Superior temporal gyrus (tissue), 1 donor: ENCODE measurements around the gene FAM53C.
"Not testable (repeated sequence)": the region's sequence is repeated elsewhere in the genome, so short reads cannot be mapped to it uniquely, and the experiment has no call there.

Experiments
- DNase-seq: peaks from one replicate; pipeline ENCODE4 v3.0.0-alpha.2; 2016; ENCODE audit errors: extremely low spot score

FAM53C gene

DNA sequence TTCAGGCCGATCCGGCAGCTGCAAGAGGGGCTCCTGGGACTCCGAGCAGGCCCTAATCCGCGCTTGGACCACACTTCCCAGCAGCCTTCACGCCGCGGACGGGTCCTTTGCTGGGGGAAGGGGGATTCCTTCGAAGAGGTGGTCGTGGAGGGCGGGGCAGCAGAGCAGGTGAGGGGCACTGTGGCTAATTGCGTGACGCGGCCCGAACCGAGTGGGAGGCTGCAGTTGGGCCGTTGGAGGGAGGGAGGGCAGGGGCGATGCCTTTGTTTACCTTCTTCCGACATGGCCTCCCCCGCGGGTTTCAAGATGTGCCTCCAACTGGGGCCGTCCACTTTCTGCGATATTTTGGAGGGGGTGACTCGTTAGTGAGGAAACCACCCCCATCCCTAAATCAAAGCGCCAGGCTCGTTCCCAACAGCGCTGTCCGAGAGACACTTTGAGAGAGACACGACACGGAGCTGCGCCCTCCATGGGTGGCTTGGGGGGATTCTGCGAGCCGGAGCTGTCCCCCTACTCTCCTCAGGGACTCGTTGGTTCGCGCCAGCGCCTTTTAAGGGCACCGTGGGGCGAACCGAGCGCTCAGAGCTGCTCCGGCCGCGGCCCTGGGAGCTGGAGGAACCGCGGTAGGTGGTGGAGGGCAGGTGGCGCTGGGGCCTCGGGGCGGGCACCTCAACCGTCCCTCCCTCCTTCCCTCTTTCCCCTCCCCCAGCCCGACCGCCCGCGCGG is at the start of gene FAM53C:
TSS of gene FAM53C (plus strand) at position 582 of the 726 bp plus-strand sequence. CDS start 3,070 bp downstream, outside the sequence.
- peak; percentile 94 for DNase-seq

DNA sequence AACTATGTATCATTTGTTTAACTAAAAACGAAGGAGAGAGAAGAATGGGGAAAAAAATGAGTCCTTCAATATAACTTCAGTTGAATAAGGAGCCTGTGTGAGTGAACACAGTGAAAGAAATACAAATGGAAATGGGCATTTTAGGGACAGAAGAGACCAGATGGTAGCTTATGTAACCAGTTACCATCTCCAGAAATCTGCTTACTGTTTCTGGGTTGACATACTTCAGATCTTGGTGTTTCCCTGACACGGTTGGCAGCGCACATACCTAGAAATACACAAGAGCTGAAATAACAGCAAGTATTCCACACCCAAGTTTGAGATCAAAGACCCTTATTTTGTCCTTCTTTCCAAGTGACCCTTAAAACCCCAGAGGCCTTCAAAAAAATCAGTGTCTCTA is 48.8 kb upstream of the FAM53C start:
- peak; percentile 76 for DNase-seq

DNA sequence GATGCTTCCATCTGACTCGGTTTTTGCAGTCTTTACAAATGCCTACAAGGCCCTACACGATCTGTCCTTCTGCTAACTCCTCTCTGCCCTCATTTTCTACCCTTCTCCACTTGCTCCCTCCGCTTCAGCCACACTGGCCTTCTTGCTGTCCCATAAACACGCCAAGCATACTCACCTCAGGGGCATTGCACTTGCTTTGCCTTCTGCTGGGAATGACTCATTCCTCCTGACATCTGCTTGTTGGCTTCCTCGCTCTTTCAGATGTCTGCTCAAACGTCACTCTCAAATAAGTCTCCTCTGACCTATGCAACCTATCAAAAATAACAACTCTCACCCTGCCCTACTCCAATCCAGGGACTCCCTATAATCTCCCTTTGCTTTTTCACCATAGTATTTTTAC is 34.7 kb upstream of the FAM53C start:
- no peak for DNase-seq

DNA sequence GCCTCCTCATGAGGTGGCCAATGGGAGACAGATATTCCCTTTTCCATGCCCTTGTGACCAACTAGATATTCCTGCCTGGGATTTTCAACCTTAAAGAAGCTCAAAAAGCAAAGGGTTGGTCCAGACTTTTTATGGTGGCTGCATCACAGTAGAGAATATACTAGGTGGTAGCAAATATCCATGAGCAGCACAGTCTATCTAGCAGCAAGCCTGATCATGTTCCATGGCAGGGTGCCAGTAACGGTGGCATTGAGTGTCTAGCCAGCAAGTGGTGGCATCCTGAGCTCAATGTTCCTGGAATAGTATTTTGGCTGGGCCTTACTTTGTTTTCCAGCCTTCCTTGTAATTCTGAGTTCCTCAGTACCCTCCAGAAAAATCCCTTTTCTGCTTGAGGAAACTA is 32.3 kb upstream of the FAM53C start:
- DNase-seq = no peak

DNA sequence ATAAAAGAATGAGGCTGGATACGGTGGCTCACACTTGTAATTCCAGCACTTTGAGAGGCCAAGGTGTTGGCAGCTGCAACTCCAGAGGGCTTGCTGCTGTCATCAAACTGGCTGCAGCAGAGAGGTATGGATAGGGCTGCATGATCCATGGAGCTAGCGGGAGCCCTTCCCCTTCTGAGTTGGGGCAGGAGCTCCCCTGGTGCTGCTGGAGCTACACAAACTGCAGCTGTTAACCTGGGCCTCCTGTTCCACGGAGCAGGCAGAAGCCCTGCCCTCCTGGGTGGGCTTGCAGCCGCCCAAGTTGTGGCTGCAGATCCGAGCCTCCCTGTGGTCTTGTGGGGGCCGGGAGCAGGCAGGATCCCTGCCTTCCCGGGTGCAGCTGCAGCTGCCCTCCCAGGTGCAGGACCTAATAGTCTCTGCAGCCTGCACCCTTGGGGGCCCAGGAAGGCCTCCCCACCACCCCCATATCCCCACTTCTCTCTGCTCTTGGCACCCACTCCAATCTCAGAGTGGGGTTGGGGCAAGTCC is 22.3 kb upstream of the FAM53C start:
- no peak for DNase-seq

DNA sequence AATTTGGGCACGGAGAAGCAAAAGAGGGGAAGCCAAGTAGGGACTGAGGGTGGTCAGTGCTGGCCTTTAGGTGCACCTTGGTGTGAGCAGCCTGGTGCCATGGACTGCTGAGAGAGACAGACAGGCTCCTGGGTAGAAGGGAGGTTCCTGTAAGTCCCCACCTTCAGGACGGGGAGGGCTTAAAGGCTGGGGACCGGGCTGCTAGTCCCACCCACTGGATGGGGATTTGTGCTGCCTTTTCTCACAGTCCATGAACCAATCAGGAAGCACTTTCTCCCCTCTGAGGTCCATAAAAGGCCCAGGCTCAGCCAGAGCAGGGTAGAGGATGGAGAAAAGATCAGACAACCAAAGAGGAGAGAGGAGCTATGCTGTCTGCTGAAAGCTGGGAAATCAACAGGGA is 21.7 kb upstream of the FAM53C start:
- no peak for DNase-seq

DNA sequence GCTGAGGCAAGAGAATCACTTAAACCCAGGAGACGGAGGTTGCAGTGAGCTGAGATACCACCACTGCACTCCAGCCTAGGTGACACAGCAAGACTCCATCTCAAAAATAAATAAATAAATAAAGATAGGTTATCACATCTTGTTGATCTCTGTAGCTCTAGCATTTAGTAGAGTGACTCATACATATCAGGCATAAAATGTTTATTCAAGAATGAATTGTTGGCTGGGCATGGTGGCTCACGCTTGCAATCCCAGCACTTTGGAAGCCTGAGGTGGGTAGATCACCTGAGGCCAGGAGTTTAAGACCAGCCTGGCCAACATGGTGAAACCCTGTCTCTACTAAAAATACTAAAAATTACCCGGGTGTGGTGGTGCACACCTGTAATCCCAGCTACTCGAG is 19.9 kb upstream of the FAM53C start:
- not testable (repeated sequence) for DNase-seq

DNA sequence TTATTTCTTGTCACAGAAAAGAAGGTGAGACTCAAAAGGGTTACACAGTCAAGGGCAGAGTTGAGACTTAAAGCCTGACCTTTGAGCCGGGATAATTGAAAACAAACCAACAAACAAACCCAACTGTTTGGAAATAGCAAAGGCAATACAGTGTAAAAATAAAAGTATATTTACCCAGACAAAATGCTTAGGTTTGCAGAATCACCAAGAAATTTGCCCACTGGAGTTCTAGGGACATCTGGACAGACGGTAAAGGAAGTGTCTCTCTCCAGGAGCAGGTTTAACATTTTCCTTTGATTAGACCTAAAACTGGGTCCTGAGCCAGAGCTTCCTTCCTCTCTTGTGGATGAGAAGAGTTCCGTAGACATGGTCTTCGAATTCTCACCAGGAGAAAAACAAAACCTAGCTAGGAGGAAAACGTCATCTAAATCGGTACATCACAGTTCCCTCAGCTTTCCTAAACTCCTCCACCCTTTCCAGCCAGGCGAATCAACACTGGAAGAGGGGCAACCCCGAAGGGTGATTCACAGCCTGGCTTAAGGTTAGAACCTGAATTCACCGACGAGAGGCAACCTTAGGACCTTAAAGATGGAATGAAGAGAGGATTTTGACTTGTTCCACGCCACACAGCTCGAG is 7.1 kb upstream of the FAM53C start:
- no peak for DNase-seq

DNA sequence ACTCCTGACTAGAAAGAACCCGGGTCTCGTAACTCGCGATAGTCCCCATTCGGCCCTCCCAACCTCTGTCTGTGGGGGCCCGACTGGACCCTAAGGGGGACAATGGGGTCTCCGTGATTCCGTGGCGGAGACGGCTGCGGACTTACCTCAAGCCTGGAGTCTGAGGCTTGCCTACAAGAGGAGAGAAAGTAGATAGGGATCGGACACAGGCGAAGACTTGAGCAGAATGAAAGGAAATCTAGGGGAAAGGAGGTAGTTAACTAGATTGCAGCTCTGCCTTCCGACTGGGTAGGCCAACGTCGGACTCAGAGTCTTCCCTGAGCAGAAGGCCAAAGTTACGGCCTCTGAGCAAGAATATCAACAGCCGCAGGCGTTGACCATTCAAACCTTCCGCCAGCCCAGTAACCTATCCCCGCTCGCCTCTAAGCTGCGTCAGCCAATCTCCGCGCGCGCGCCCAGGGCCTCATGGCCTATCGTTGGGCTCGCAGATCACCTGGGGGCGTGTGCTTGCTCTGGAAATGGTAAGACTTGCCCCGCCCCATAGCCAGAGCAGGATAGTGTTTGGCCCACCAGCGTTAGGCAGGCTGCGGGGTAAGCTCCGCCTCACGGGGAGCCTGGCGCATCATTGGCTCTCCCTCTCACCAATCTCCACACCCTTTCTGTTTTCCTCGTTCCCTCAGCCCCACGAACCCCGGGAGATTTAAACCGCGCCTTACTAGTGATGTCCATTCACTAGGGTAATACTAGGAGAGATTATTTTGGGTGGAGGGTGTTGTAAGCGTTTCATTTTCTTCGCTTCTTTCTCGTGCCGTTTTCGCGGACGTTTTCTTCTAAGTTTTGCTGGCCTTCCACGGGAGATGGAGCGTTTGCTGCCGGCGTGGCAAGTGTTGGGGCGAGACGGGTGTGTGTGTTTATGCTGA is 6.4 kb upstream of the FAM53C start, which contains the start of gene CDC25C:
TSS of gene CDC25C (minus strand) at position 356 of the 920 bp plus-strand sequence. CDS start 624 bp downstream, outside the sequence.
- DNase-seq = peak; percentile 98

DNA sequence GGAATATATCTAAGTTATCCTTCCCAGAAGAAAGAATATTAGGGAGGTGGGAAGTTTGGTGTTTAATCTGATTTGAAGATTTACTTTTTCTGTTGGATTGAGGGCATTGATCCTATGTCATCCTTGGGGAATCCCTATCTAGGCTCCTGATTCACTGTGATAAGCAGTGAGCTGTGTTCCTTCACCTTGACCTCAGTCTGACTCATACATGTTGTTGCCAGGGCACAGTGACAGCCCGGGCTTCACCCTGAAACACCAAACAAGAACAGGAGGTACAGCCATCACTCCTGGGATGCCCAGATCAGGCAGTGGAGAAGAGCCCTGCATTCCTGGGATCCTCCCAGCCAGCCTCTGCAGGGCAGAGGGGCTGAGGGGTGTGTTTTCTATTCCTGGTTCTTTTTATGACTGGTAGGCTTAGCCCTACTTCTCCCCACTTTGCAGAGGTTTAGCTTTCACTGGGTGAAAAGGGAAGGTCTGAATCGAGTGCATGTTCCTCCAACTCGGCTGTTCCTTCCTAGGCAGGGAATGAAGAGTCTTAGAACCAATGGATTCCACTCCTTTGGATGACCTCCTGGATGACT is 3.1 kb upstream of the FAM53C start:
- no peak for DNase-seq

DNA sequence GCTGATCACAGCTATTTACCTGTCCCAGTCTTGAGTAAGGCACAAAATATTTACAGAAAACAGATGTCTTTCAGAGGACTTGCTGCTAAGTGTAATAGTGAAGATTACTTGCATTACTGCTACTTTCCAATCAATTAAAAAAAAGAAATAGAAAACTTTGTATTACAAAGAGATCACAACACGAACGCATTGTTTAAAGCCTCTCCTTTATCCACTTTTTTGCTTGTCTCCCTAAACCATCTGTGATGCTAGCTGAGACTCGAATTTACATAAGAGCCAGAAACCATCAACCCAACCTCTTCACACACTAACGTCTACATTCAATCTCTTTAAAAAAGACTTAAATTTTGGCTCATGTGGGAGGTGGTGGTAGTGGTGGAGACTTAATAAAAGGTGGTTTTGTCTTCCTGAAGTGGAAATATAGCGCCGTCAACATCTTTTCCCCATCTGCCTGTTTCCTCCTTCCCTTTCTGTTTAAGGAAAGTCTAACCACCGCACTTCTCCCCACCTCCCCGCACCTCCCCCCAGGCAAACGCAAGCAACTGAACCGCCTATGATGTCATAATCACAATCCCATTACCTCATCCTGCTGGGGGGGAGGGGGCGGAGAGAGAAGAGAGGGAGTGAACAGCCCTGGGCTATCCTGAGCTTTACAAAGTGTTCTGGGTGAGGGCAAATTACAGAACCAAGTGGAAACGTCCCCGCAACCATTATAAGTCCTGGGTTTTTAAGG is 948 bp upstream of the FAM53C start:
- peak; percentile 92 for DNase-seq

DNA sequence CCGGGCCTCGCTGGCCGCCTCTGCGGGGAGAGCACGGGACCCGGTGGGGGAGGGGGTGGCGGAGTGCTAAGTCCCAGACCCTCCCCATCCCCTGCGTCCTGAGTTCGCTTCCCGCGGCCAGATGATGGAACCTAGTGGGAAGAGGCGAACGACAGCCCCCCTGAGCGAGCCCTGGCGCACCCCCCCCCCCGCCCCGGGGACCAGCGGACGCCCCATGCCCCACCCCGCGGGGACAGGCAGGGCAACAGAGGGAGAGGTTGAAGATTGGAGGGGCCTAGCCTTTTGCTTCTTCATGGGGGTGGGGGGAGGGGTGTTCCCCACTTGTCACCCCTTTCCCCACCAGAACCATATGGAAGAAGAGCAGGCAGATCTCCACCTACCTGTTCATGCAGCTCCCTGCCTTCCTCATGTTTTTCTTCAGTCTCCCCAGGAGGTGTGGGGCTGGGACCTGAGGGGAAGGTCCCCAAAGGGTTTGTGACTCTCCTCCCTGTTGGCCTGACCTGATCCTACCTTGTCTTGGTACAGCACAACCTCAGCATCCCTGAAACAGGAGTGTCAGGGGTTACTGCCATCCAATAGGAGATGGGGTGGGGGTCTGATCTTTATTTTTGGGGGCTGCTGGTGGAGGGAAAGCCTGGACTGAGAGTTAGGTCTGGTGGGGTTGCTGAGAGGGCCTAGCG is 485 bp downstream of the FAM53C start:
- DNase-seq = no peak

DNA sequence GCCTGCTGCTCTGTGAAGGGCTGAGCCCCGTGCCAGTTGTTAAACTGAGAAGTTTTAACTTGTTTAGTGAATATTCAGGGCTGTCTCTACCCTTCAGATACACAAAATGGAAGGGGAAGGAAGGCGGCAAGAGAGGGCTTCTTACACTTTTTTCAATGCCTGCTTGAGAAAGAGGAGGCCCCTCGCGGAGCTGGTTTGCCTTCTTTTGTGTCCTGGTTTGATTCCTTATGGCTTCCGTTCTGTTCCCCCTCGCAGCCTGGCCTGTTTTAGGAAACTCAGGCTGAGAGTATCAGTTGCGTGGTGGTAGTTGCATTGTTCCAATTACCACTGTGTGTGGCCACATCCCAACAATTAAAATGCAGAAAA is 1.0 kb downstream of the FAM53C start:
- peak; percentile 54 for DNase-seq

DNA sequence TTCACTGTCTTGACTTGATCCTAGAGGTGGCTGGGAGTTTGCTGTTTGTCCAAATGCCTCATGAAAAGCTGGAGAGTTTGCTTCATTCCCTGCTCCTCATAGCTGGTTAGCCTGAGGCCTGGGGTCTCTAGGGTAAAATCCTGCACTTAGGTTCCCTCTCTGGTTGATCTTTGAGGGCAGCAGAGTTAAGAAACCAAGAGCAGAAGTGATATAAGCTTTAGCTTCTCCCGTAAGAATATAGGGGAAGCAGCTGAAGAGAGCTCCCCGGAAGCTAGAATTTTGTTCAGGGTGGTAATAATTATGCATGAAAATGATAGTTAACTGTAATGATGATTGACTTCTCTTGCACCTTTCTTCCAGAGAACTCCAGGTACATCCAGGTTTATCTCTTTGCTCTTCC is 1.4 kb downstream of the FAM53C start:
- no peak for DNase-seq

DNA sequence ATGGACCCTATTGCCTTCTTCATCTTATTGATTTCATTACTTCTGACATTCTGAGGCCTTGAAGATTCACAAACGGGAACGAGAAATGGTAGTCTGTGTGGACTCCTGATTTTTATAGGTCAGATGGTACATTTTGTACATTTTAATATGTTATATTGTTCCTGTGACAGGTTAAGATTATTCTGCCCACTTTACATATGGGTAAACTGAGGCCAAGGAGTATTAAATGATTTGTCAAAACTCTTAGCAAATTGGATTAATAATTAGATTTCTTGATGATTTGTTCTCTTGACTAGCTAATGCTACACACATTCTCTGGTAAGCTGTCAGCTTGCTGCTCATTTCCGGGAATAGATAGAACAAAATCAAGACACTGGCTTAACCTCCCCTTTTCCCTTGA is 1.9 kb downstream of the FAM53C start:
- no peak for DNase-seq

DNA sequence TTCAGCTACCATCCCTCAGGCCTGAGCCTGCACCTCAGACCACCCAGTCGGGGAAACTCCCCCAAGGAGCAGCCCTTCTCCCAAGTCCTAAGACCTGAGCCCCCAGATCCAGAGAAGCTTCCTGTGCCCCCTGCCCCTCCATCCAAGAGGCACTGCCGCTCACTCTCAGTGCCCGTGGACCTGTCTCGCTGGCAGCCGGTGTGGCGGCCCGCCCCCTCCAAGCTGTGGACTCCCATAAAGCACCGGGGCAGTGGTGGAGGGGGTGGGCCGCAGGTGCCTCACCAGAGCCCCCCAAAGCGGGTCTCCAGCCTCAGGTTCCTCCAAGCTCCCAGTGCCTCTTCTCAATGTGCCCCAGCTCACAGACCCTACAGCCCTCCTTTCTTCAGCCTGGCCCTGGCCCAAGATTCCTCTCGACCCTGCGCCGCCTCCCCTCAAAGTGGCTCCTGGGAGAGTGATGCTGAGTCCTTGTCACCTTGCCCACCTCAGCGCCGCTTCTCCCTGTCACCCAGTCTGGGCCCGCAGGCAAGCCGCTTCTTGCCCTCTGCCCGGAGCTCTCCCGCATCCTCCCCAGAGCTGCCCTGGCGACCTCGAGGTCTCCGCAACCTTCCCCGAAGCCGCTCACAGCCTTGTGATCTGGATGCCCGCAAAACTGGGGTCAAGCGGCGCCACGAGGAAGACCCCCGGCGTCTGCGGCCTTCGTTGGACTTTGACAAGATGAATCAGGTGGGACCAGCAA is 7.0 kb downstream of the FAM53C start:
- no peak for DNase-seq

DNA sequence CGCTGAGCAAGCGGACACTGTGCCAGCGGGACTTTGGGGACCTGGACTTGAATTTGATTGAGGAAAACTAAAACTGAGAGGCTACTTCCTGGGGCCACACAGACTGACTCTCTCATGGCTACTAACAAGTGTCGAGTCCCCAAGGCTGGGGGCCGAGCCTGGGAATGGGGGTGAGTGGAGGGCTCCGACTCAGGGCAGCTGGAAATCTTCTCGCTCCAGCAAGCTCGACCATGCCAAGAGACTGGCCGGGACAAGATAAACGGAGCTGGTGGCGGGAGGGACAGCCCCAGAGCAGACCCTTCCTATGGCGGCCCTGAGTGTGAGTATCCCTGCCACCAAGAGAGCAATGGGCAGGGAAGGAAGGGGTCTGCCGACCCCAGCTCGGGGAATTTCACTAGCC is 8.8 kb downstream of the FAM53C start:
- no peak for DNase-seq

DNA sequence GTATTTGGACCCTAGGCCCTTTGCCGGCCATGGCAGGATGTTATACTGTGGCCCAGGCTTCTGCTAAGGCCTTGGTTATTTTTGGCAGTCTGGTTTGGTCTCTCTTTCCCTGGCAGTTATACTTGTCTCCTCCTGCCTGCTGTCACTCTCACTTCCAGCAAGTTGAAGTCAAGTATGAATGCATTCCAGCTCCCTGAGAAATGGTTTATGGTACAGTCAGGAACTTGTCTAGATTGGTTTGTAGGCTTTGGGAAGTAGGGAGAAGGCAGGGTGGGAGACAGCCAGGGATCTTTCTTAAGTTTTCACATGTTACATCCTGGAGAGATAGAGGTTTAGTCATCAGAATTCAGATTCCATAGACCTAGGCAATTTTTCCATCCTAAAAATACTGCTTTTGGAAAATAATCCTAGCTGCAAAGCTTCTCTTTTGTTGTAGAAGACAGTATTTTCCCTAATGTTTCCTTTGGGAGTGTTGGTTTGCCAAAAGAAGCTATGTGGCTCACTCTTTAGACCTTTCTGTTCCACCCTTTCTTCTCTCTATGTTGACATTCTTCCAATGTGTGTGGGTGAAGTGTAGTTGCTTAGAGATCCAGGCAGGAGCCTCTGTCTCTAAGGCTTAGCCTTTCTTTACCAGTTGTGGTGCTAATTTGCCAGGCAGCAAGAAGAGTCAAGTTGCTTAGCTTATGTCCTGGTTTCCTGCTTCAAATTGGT is 11.9 kb downstream of the FAM53C start:
- DNase-seq = no peak

DNA sequence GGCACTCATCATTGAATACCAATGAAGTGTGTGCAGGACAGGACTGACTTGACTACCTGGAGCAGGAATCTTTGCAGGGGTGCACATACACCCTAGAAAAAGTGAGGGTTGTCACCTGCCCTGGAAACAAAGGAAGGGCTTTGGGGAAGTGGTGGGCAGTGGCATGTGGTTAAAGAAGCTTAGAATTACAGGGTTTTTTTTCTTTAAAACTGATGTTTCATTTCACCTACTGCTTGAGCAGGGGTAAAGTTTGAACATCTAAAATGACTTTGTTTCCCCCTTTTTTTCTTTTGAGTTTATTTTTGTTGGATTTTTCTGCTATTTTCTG is 12.5 kb downstream of the FAM53C start:
- no peak for DNase-seq
